Hematopoietic multipotent progenitor cell treated with erythropoietin and hydrocortisone succinate and interleukin-3 and kit ligand, for 6 days (in vitro differentiated cells): ENCODE results near the gene GPR17.

Experiments used
- DNase-seq: peaks from one replicate; pipeline ENCODE4 v3.0.0-alpha.2; 2015

The GPR17 gene

DNA sequence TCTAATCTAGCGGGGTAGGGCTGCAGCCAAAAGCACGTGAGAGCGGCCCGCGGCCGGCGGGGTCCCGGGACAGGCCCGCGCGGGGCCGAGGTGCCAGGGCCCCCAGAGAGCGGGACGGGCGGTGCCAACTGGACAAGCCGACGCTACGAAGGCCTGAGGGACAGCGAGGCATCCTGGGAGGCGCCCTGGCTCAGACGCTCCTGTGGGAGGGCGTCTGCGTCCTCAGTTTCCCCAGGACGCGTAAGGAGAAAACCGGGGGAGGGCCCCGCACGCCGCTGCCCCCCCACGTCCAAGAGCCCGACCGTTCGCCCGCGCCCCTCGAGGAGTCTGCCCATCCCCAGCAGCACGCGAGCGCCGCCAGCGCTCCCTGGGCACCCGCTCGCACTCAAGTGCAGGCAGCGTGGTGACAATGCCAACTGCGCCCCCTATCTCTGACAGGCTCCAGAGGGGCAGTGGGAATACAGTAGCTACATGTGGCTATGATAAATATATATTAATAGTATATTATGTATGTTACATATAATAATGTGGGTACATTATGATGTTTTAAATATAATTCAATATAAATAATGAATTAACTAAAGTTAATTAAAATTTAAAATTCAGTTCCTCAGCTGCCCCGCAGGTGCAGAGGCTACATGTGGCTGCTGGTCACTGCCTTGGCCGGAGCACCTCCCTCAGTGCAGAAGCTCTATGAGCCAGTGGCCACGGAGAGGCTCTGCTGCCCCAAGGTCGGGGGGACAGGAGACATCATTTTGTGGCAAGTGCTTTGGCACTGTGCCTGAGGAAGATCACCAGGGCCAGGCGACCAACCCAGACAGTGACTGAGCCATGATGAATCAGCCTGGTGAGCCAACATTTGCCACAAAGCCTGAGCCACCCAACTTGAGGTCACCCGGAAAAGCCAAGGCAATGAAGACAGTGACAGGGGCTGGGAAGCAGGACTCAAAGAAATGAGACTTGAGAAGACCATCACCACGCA lies 49.8 kb downstream of the GPR17 start:
- DNase-seq, result peak; percentile 72

DNA sequence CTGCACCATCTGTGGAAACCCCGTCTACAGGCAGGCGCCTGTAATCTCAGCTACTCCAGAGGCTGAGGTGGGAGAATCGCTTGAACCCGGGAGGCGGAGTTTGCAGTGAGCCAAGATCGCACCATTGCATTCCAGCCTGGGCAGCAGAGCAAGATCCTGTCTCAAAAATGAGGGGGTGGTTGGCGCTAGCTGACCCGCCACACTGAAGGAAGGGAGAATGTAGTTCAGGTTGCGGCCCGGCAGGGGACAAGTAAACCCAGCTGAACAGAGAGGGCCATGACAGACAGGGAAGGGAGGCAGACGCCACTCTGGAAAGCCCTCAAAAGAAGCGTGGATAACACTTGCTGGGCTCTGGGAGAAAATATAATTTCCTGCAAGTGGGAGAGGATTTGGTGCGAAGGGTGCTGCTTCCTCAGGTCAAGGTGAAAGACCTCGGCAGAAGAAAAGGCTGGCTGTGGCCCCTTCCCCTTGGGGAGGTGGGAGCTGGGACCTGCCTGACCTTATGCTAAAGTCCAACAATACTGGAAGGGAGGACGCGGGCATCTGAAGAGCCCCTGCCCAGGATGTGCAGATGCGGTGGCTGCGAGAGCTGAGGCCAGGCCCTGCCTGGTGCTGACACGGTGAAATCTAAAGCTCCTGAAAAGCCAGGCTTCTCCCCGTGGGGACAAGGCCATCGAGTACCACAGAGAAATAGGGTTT lies 51.7 kb downstream of the GPR17 start:
- DNase-seq, result no peak

DNA sequence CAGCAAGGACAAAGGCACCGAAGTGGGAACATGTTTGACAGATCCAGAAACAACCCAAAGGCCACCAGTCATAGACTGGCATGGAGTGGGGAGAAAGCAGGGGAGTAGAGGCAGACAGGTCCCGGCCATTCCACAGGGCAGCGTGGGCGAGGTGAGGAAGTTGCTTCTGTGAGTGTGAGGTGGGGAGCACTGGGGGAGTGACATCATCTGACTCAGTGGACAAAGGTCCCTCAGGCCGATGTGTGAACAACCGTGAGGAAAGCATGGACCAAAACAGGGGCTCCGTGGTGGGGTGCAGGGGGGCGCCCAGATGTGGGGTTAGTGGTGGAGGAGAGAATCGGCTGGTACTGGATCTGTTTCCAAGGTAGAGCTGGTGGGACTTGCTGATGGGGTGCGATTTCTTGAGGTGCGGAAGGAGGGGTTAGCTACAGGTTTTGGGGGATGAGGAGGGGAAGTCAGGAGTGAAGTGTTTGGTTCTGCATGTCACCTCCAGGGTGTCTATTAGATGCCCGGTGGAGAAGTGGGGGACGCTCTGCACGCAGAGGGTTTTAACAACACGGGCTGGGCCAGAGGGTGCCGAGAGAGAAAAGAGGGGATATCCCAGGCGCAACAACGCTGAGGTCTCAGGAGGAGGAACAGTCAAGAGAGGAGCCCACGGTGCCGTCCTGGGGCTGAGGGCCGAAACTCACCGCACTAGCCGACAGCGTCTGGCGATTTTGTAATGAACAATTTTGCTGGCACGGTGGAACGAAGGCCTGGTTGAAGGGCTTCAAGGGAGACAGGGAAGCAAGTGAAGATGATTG lies 52.8 kb downstream of the GPR17 start:
- DNase-seq, result no peak

DNA sequence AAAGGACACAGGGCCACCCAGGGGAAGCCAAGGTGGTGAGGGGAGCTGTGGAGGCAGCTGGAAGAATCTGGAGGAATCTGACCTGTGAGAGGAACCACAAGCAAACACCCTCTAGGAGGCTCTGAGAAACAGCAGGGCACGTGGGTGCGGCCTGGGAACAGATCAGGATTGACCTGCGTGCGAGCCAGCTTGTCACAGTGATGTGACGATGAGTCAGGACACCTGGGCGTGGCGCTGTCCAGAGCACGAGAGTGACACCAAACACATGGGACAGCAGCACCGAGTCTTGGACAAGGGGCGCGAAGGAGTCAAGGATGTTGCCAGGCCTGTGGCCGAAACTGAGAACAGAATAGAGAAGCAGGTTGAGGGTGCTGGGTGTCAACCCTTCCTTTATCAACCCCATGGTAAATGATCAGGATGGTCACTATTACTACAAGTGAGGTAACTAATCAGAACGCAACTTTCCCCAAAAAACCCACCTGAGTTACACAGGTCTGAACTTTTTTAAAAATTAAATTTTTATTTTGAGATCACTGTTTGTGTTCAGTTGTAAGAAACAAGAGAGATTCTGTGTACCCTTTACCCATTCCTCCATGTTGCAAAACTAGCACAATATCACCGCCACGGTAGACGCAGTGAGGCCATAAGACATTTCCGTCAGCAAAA lies 54.7 kb downstream of the GPR17 start:
- DNase-seq, result peak; percentile 61

DNA sequence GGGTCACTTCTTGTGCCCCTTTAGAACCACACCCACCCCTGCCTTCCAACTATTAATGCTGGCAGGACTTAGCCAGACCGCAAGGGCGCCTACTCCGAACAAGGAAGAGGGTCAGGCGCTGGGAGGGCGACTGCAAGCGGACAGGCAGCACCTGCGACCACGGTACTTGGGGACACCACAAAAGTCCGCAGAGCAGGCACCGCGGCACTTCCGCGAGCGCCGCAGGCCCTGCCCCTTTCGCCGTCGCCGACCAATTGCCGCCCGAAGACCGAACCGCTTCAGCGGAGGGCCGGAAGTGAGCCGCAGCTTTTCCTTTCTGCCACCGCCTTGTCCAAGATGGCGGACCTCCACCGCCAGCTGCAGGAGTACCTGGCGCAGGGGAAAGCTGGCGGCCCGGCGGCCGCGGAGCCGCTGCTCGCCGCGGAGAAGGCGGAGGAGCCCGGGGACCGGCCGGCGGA lies 55.3 kb downstream of the GPR17 start, which contains the start of gene SFT2D3:
Gene SFT2D3 (plus strand): TSS at position 305 of the 458 bp plus-strand sequence. CDS start 32 bp downstream, at position 337.
- peak; percentile 96 for DNase-seq

DNA sequence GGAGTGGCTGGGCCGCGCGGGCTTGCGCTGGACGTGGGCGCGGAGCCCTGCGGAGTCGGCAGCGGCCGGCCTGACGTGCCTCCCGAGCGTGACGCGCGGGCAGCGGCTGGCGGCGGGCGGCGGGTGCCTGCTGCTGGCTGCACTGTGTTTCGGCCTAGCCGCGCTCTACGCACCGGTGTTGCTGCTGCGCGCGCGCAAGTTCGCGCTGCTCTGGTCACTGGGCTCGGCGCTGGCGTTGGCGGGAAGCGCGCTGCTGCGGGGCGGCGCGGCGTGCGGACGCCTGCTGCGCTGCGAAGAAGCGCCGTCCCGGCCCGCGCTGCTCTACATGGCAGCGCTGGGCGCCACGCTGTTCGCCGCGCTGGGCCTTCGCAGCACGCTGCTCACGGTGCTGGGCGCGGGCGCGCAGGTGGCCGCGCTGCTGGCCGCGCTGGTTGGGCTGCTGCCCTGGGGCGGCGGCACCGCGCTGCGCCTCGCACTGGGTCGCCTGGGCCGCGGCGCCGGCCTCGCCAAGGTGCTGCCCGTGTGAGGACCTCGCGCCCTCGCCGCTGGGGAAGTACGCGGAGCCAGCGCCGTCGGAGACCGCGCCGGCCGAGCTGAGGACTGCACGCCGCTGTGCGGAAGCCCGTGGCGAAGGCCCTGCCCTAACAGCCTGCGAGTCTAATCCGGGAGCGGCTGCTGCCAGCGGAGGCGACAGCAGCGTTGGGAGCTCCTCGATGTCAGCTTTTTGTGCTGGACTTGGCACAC lies 55.9 kb downstream of the GPR17 start:
- DNase-seq, result peak; percentile 89
